ENCODE data around the gene C16orf92. TPM values are rescaled to one million over a fixed set of nuclear protein-coding genes. Genes with fewer than 3 reads are reported as not detected.

Gene C16orf92
- total RNA-seq, 1 donor: not detected

- TF ChIP-seq CTCF (IDR thresholded peaks at IDR 0.05; ENCODE audit: extremely low read depth, low read depth, low read length): no peak
- DNase-seq (ENCODE audit: insufficient read length, low spot score, missing footprints): no peak
- no peaks in the 10 kb centered on the region for H3K9me3 ChIP-seq (ENCODE audit: low read depth, low read length)
- H3K79me2 ChIP-seq (ENCODE audit: insufficient read depth, low read length): no peaks in the 10 kb centered on the region
- H3K27me3 ChIP-seq (ENCODE audit: insufficient read depth, low read length): peaks cover 18% of the 10 kb centered on the region
- H3K36me3 ChIP-seq (ENCODE audit: insufficient read depth, low read length): peaks cover 7% of the 10 kb centered on the region
- no peak overlapping the region for H3K27ac ChIP-seq (ENCODE audit: low read depth, low read length)
- H2AFZ ChIP-seq (ENCODE audit: low read length): no peak overlapping the region
- H3K4me2 ChIP-seq (ENCODE audit: insufficient read depth, low read length): no peak overlapping the region
- no peaks in the 10 kb centered on the region for H3K4me1 ChIP-seq (ENCODE audit: insufficient read depth, low read length)
- no peaks in the 10 kb centered on the region for H4K20me1 ChIP-seq (ENCODE audit: insufficient read depth, low read length)
- H3K4me3 ChIP-seq (ENCODE audit: insufficient read depth, low read length): no peak overlapping the region
These were observed 16.9 kb upstream of the C16orf92 start for GRCh38 chr16:30006095-30006473.

- Histone ChIP-seq H3K27ac (ENCODE audit: low read depth, low read length) (no peak overlapping the region), H3K79me2 (ENCODE audit: insufficient read depth, low read length) (no peaks in the 10 kb centered on the region), H3K4me2 (ENCODE audit: insufficient read depth, low read length) (no peak overlapping the region), H3K4me1 (ENCODE audit: insufficient read depth, low read length) (peaks cover under 1% of the 10 kb centered on the region), H3K27me3 (ENCODE audit: insufficient read depth, low read length) (peaks cover 23% of the 10 kb centered on the region), H2AFZ (ENCODE audit: low read length) (no peak overlapping the region), H4K20me1 (ENCODE audit: insufficient read depth, low read length) (no peaks in the 10 kb centered on the region), H3K36me3 (ENCODE audit: insufficient read depth, low read length) (peaks cover 1% of the 10 kb centered on the region), H3K4me3 (ENCODE audit: insufficient read depth, low read length) (no peak overlapping the region), H3K9me3 (ENCODE audit: low read depth, low read length) (no peaks in the 10 kb centered on the region)
- no peak for DNase-seq (ENCODE audit: insufficient read length, low spot score, missing footprints)
- TF ChIP-seq CTCF (IDR thresholded peaks at IDR 0.05; ENCODE audit: extremely low read depth, low read depth, low read length): no peak
These were observed 16.2 kb upstream of the C16orf92 start for GRCh38 chr16:30006659-30007377.

GRCh38 chr16:30007378-30007895 is 15.6 kb upstream of the C16orf92 start:
- DNase-seq (ENCODE audit: insufficient read length, low spot score, missing footprints): peak; percentile 84
- Histone ChIP-seq H3K79me2 (ENCODE audit: insufficient read depth, low read length) (no peaks in the 10 kb centered on the region), H3K27me3 (ENCODE audit: insufficient read depth, low read length) (peaks cover 30% of the 10 kb centered on the region), H3K9me3 (ENCODE audit: low read depth, low read length) (no peaks in the 10 kb centered on the region), H3K4me2 (ENCODE audit: insufficient read depth, low read length) (no peak overlapping the region), H3K36me3 (ENCODE audit: insufficient read depth, low read length) (no peaks in the 10 kb centered on the region), H4K20me1 (ENCODE audit: insufficient read depth, low read length) (no peaks in the 10 kb centered on the region), H3K27ac (ENCODE audit: low read depth, low read length) (no peak overlapping the region), H2AFZ (ENCODE audit: low read length) (no peak overlapping the region), H3K4me3 (ENCODE audit: insufficient read depth, low read length) (no peak overlapping the region), H3K4me1 (ENCODE audit: insufficient read depth, low read length) (peaks cover 6% of the 10 kb centered on the region)
- no peak for TF ChIP-seq CTCF (IDR thresholded peaks at IDR 0.05; ENCODE audit: extremely low read depth, low read depth, low read length)

- Histone ChIP-seq H3K4me1 (ENCODE audit: insufficient read depth, low read length) (peaks cover 6% of the 10 kb centered on the region), H3K4me3 (ENCODE audit: insufficient read depth, low read length) (no peak overlapping the region), H3K79me2 (ENCODE audit: insufficient read depth, low read length) (no peaks in the 10 kb centered on the region), H2AFZ (ENCODE audit: low read length) (no peak overlapping the region), H3K4me2 (ENCODE audit: insufficient read depth, low read length) (no peak overlapping the region), H3K27ac (ENCODE audit: low read depth, low read length) (no peak overlapping the region), H4K20me1 (ENCODE audit: insufficient read depth, low read length) (no peaks in the 10 kb centered on the region), H3K27me3 (ENCODE audit: insufficient read depth, low read length) (peaks cover 30% of the 10 kb centered on the region), H3K36me3 (ENCODE audit: insufficient read depth, low read length) (no peaks in the 10 kb centered on the region), H3K9me3 (ENCODE audit: low read depth, low read length) (no peaks in the 10 kb centered on the region)
- DNase-seq (ENCODE audit: insufficient read length, low spot score, missing footprints): peak; percentile 95
- no peak for TF ChIP-seq CTCF (IDR thresholded peaks at IDR 0.05; ENCODE audit: extremely low read depth, low read depth, low read length)
These were observed 13.7 kb upstream of the C16orf92 start for GRCh38 chr16:30009085-30009862.

Data from osteoblast (primary cell).